Right atrium auricular region (tissue), 2 donors: ENCODE data around the gene PRRX2. TPM values are rescaled to one million over a fixed set of nuclear protein-coding genes. Genes with fewer than 3 reads are reported as not detected.

Source experiments
- DNase-seq: peaks from one replicate; pipeline ENCODE4 v3.0.0-alpha.2; 2019; ENCODE audit warnings: low spot score
- H3K27ac ChIP-seq, 2 donors: fragments of 200-600 bp; sonication (generic); 1 replicate in 1 of 2; 2 replicates in 1 of 2; pipeline ENCODE4 v1.5.1; 2016 to 2019
- H3K27me3 ChIP-seq, 2 donors: fragments of 200-600 bp; sonication (generic); one replicate each; pipeline versions ENCODE4 v1.5.1 to v1.6.0; 2017 to 2019
- H3K36me3 ChIP-seq: fragments of 200-600 bp; sonication (generic); one replicate; pipeline ENCODE4 v1.5.1; 2016
- H3K4me1 ChIP-seq, 2 donors: fragments of 200-600 bp; sonication (generic); one replicate each; pipeline versions ENCODE4 v1.5.1 to v1.6.0; 2017 to 2019
- H3K4me3 ChIP-seq, 2 donors: fragments of 200-600 bp; sonication (generic); 1 replicate in 1 of 2; 2 replicates in 1 of 2; pipeline ENCODE4 v1.5.1; 2017 to 2019; ENCODE audit warnings: mild to moderate bottlenecking in 1 of 2, moderate library complexity in 1 of 2
- H3K9me3 ChIP-seq, 2 donors: fragments of 200-600 bp; sonication (generic); one replicate each; pipeline ENCODE4 v1.5.1; 2019
- total RNA-seq, 2 donors: library from RNA; depleted of rRNA; stranded (reverse); fragments of >200 nt; gene quantifications; one replicate each; pipeline ENCODE4 v1.1.0, GENCODE V29; 2016
- TF ChIP-seq, protein P1 (sequence below), 2 donors: fragments of 200-600 bp; sonication (generic); IDR thresholded peaks; one replicate each; pipeline ENCODE4 v1.5.1; 2019; ENCODE audit warnings: antibody characterized with exemption in 2 of 2

PRRX2 gene
- total RNA-seq, 2 donors from 2014 or later: 1.1 to 6.9 TPM

- Histone ChIP-seq H3K9me3 (no peaks in the 10 kb centered on the region), H3K27me3 (peaks cover 0 to 8% of the 10 kb centered on the region in 2 donors), H3K4me1 (peaks cover 0 to 15% of the 10 kb centered on the region in 2 donors), H3K27ac (peak overlapping the region; percentile 6 to 23), H3K4me3 (peak overlapping the region; percentile 26 to 51), H3K36me3 (no peaks in the 10 kb centered on the region)
- TF ChIP-seq, protein P1, sequence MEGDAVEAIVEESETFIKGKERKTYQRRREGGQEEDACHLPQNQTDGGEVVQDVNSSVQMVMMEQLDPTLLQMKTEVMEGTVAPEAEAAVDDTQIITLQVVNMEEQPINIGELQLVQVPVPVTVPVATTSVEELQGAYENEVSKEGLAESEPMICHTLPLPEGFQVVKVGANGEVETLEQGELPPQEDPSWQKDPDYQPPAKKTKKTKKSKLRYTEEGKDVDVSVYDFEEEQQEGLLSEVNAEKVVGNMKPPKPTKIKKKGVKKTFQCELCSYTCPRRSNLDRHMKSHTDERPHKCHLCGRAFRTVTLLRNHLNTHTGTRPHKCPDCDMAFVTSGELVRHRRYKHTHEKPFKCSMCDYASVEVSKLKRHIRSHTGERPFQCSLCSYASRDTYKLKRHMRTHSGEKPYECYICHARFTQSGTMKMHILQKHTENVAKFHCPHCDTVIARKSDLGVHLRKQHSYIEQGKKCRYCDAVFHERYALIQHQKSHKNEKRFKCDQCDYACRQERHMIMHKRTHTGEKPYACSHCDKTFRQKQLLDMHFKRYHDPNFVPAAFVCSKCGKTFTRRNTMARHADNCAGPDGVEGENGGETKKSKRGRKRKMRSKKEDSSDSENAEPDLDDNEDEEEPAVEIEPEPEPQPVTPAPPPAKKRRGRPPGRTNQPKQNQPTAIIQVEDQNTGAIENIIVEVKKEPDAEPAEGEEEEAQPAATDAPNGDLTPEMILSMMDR (IDR thresholded peaks at IDR 0.05): no peak
- no peak for DNase-seq
These were observed 580 bp upstream of the PRRX2 start for GRCh38 chr9:129664746-129665388.

GRCh38 chr9:129665814-129666520 is 520 bp downstream of the PRRX2 start:
- H3K27me3 ChIP-seq: peaks cover 0 to 8% of the 10 kb centered on the region in 2 donors
- peak overlapping the region in 1 of 2 donors; percentile 26 for H3K27ac ChIP-seq
- H3K4me1 ChIP-seq: peaks cover 0 to 15% of the 10 kb centered on the region in 2 donors
- TF ChIP-seq, protein P1 (IDR thresholded peaks at IDR 0.05): no peak
- peak overlapping the region; percentile 31 to 51 for H3K4me3 ChIP-seq
- H3K9me3 ChIP-seq: no peaks in the 10 kb centered on the region
- no peak for DNase-seq
- H3K36me3 ChIP-seq: no peaks in the 10 kb centered on the region

DNA sequence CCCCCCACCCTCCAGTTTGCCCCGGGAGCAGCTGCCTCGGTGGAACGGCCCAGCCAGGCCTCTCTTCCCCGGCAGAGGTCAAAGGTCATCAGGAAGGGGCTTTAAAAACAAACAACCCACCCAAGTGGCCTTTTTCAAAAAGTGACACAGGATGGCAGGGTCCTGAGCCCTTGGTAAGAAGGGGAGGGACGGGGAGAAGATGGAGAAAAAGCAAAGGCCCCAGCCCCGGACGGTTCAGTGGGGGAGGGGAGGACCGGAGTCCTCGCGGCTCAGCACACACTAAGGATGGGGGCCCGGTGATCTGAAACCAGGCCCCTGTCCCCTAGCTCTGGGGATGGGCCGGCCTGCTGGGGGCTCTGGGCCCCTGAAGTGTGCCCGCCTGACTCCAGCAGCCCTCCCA is 1.1 kb downstream of the PRRX2 start:
- Histone ChIP-seq H3K36me3 (no peaks in the 10 kb centered on the region), H3K9me3 (no peaks in the 10 kb centered on the region), H3K4me1 (peaks cover 0 to 15% of the 10 kb centered on the region in 2 donors), H3K27me3 (peaks cover 0 to 8% of the 10 kb centered on the region in 2 donors), H3K27ac (peak overlapping the region in 1 of 2 donors; percentile 26), H3K4me3 (peak overlapping the region; percentile 31 to 51)
- TF ChIP-seq, protein P1 (IDR thresholded peaks at IDR 0.05): no peak
- DNase-seq: no peak

GRCh38 chr9:129667378-129667777 is 1.9 kb downstream of the PRRX2 start:
- peaks cover 0 to 15% of the 10 kb centered on the region in 2 donors for H3K4me1 ChIP-seq
- peaks cover 0 to 8% of the 10 kb centered on the region in 2 donors for H3K27me3 ChIP-seq
- H3K4me3 ChIP-seq: no peak overlapping the region
- no peaks in the 10 kb centered on the region for H3K36me3 ChIP-seq
- DNase-seq: no peak
- no peaks in the 10 kb centered on the region for H3K9me3 ChIP-seq
- no peak overlapping the region for H3K27ac ChIP-seq
- TF ChIP-seq, protein P1 (IDR thresholded peaks at IDR 0.05): no peak

- TF ChIP-seq, protein P1 (IDR thresholded peaks at IDR 0.05): no peak
- Histone ChIP-seq H3K27me3 (peaks cover 0 to 8% of the 10 kb centered on the region in 2 donors), H3K9me3 (no peaks in the 10 kb centered on the region), H3K36me3 (no peaks in the 10 kb centered on the region), H3K4me3 (no peak overlapping the region), H3K27ac (no peak overlapping the region), H3K4me1 (peaks cover 0 to 15% of the 10 kb centered on the region in 2 donors)
- DNase-seq: no peak
These were observed 2.4 kb downstream of the PRRX2 start for GRCh38 chr9:129667850-129668249.
